GM23338 (cell line): Measurements from ENCODE around the gene CD68. TPM values are rescaled to one million over a fixed set of nuclear protein-coding genes. Genes with fewer than 3 reads are reported as not detected.

Experiments
- ATAC-seq: fragments of 200-7000 bp; cut with Tn5 transposase; 3 replicates; pipeline ENCODE4 v1.9.1; 2020
- DNase-seq: peaks from one replicate; pipeline ENCODE4 v3.0.0-alpha.2; 2015; ENCODE audit warnings: low spot score
- H2AFZ ChIP-seq: fragments of 200-600 bp; sonication (generic); 2 replicates; pipeline ENCODE4 v1.8.0; 2016; ENCODE audit warnings: antibody characterized with exemption, mild to moderate bottlenecking, moderate library complexity
- H3F3A ChIP-seq: fragments of 200-600 bp; sonication (generic); replicated peaks from 2 replicates; pipeline ENCODE4 v1.8.0; 2017; ENCODE audit warnings: antibody characterized with exemption, mixed run types, low read depth
- H3K27ac ChIP-seq: fragments of 200-600 bp; sonication (generic); 2 replicates; pipeline ENCODE4 v1.6.1; 2016; ENCODE audit warnings: low read depth
- H3K27me3 ChIP-seq: fragments of 200-600 bp; sonication (generic); 2 replicates; pipeline ENCODE4 v1.8.0; 2016; ENCODE audit warnings: mild to moderate bottlenecking, mixed run types, moderate library complexity; ENCODE audit not compliant: insufficient read depth
- H3K36me3 ChIP-seq: fragments of 200-600 bp; sonication (generic); 2 replicates; pipeline ENCODE4 v1.8.0; 2016; ENCODE audit warnings: mild to moderate bottlenecking; ENCODE audit not compliant: insufficient read depth
- H3K4me1 ChIP-seq: fragments of 200-600 bp; sonication (generic); 2 replicates; pipeline ENCODE4 v1.8.0; 2016; ENCODE audit warnings: mild to moderate bottlenecking, moderate library complexity; ENCODE audit not compliant: insufficient read depth
- H3K4me2 ChIP-seq: fragments of 200-600 bp; sonication (generic); 2 replicates; pipeline ENCODE4 v1.7.1; 2017; ENCODE audit warnings: mixed run types
- H3K4me3 ChIP-seq: fragments of 200-600 bp; sonication (generic); 2 replicates; pipeline ENCODE4 v1.6.1; 2016; ENCODE audit warnings: mixed run types
- H3K79me2 ChIP-seq: fragments of 200-600 bp; sonication (generic); replicated peaks from 2 replicates; pipeline ENCODE4 v1.8.0; 2017; ENCODE audit warnings: mild to moderate bottlenecking; ENCODE audit not compliant: insufficient read depth
- H3K9me2 ChIP-seq: fragments of 200-600 bp; sonication (generic); 2 replicates; pipeline ENCODE4 v1.8.0; 2017; ENCODE audit not compliant: insufficient read depth
- H4K20me1 ChIP-seq: fragments of 200-600 bp; sonication (generic); replicated peaks from 2 replicates; pipeline ENCODE4 v1.8.0; 2017; ENCODE audit warnings: mild to moderate bottlenecking; ENCODE audit not compliant: insufficient read depth
- H3K27ac Mint-ChIP-seq: 2 replicates; pipeline ENCODE4 v1.8.0; 2020; ENCODE audit warnings: inconsistent platforms, mild to moderate bottlenecking, moderate library complexity, mixed read lengths
- H3K27me3 Mint-ChIP-seq: 3 replicates; pipeline ENCODE4 v1.8.0; 2022; ENCODE audit warnings: low read depth, mild to moderate bottlenecking, moderate library complexity, mixed read lengths, inconsistent platforms; ENCODE audit not compliant: insufficient read depth, poor library complexity
- H3K36me3 Mint-ChIP-seq: 3 replicates; pipeline ENCODE4 v1.8.0; 2021; ENCODE audit warnings: low read depth, mild to moderate bottlenecking, inconsistent platforms, moderate library complexity, mixed read lengths
- H3K4me1 Mint-ChIP-seq: 3 replicates; pipeline ENCODE4 v1.8.0; 2020; ENCODE audit warnings: mild to moderate bottlenecking, inconsistent platforms, mixed read lengths
- H3K4me3 Mint-ChIP-seq: 3 replicates; pipeline ENCODE4 v1.8.0; 2021; ENCODE audit warnings: moderate library complexity, mild to moderate bottlenecking, inconsistent platforms, mixed read lengths
- H3K9me3 Mint-ChIP-seq: 3 replicates; pipeline ENCODE4 v1.8.0; 2020; ENCODE audit warnings: moderate library complexity, mild to moderate bottlenecking, inconsistent platforms, mixed read lengths
- CREB1 ChIP-seq: fragments of 250-450 bp; sonication (Bioruptor Pico); IDR thresholded peaks from 2 replicates; pipeline ENCODE4 v1.5.0; 2020; ENCODE audit warnings: low read depth, mild to moderate bottlenecking, moderate library complexity
- CTCF ChIP-seq, 2 experiments: fragments of 200-600 bp in 1 of 2; sonication (generic) in 1 of 2; conservative IDR thresholded peaks; 2 replicates each; pipeline versions ENCODE4 v1.5.1 to v1.6.1; 2016 to 2017; ENCODE audit warnings: antibody characterized with exemption in 2 of 2, low read depth in 2 of 2, mild to moderate bottlenecking in 2 of 2, moderate library complexity in 1 of 2
- EZH2 ChIP-seq: fragments of 200-600 bp; sonication (generic); IDR thresholded peaks from one replicate; pipeline ENCODE4 v1.8.0; 2017; ENCODE audit warnings: antibody characterized with exemption, mild to moderate bottlenecking, low read depth; ENCODE audit not compliant: unreplicated experiment
- EZH2phosphoT487 ChIP-seq: fragments of 200-600 bp; sonication (generic); IDR thresholded peaks from one replicate; pipeline ENCODE4 v1.8.1; 2018; ENCODE audit warnings: antibody characterized with exemption; ENCODE audit not compliant: unreplicated experiment
- JUNB ChIP-seq: IDR thresholded peaks from one replicate; pipeline ENCODE4 v1.6.1; 2016; ENCODE audit warnings: antibody characterized with exemption; ENCODE audit not compliant: unreplicated experiment
- POLR2AphosphoS5 ChIP-seq: IDR thresholded peaks from 2 replicates; pipeline ENCODE4 v1.6.1; 2016; ENCODE audit warnings: antibody characterized with exemption, low read depth
- ZNF114 ChIP-seq: fragments of 250-450 bp; sonication (Bioruptor Pico); IDR thresholded peaks from 2 replicates; pipeline ENCODE4 v1.5.0; 2020; ENCODE audit warnings: mild to moderate bottlenecking, moderate library complexity
- ZNF331 ChIP-seq: fragments of 250-450 bp; sonication (Bioruptor Pico); IDR thresholded peaks from 2 replicates; pipeline ENCODE4 v1.5.0; 2020; ENCODE audit warnings: low read depth, mild to moderate bottlenecking, moderate library complexity
- polyA plus RNA-seq: library from polyadenylated mRNA; unstranded; fragments of >200 nt; fragmentation: Nextera tagmentation; extraction: Ambion mirVana; gene quantifications from 2 replicates; pipeline ENCODE4 v1.2.1, GENCODE V29; 2016
- total RNA-seq: library from RNA; depleted of rRNA; stranded (reverse); fragments of >200 nt; shearing (Covaris generic); gene quantifications from 2 replicates; pipeline ENCODE4 v1.2.3, GENCODE V29; 2014
- TF ChIP-seq, protein P1 (sequence below): IDR thresholded peaks from one replicate; pipeline ENCODE4 v1.6.1; 2018; ENCODE audit warnings: antibody characterized with exemption; ENCODE audit not compliant: unreplicated experiment
- TF ChIP-seq, protein P2 (sequence below): IDR thresholded peaks from 2 replicates; pipeline ENCODE4 v1.6.1; 2016; ENCODE audit warnings: antibody characterized with exemption

Gene CD68
- total and polyA plus RNA-seq, 2 experiments from 2014 or later: not detected

DNA sequence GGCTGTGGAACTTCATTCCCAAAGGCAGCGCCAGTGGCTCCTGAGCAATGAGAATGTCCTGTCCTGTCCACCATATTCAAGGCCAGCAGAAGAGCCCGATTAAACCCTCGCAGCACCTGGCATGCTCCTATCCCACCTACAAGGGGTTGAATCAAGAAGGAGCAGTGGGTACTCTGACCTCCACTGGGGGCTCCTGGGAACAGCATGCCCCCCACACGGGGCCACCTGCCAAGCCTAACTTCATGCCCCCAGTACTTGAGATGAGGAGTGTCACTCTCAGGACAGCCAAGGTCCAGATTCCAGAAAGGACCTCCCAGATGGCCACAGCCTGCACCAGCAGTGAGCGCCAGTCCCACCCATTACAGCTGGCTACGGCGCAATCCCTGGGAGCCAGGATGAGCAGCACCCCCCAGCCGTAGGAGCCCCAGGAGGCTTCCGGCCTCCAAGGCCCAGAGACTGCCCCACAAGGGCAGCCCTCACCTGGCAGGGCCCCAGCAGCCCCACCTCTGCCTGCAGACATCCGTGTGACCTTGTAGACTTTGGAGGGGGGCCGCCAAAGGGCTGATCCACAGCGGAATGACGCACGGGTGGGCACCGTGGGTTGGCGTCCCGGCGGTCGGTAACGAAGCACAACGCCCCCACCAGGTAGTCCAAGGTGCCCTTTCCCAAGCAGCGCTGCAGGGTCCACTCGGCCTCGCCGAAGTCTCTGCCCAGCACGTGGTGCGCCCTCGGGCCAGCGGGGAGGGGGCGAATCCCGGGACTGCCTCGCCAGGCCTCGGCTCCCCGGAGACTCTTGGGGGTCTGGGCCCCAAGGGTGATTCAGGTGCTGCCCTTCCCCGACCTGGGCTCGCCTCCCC, 3.2 kb downstream of the CD68 start:
- Mint-ChIP-seq H3K4me1 (peaks cover 55% of the 10 kb centered on the region), H3K36me3 (peaks cover 64% of the 10 kb centered on the region), H3K9me3 (peaks cover 5% of the 10 kb centered on the region; the same call in 2 of the 3 replicates), H3K27me3 (peaks cover 43% of the 10 kb centered on the region), H3K27ac (peak overlapping the region; percentile 100), H3K4me3 (peak overlapping the region; percentile 98)
- Histone ChIP-seq H3K79me2 (peaks cover 33% of the 10 kb centered on the region), H3K27me3 (no peaks in the 10 kb centered on the region), H3K27ac (peak overlapping the region; percentile 97), H2AFZ (no peak overlapping the region), H3K9me2 (no peaks in the 10 kb centered on the region; the same call in 1 of the 2 replicates), H4K20me1 (peaks cover 1% of the 10 kb centered on the region), H3F3A (peaks cover 47% of the 10 kb centered on the region), H3K4me2 (peak overlapping the region; percentile 81), H3K4me1 (peaks cover 19% of the 10 kb centered on the region), H3K4me3 (peak overlapping the region; percentile 60), H3K36me3 (peaks cover 8% of the 10 kb centered on the region)
- peak; percentile 47 for DNase-seq
- ATAC-seq: peak; percentile 0
- TF ChIP-seq CTCF (conservative IDR thresholded peaks at IDR 0.05; ENCODE audit: low read depth in 2 of 2) (peak in 1 of 2 experiments; percentile 27; a peak in 1 of 4 replicates), POLR2AphosphoS5 (no peak; the same call in 1 of the 2 replicates)

- Histone ChIP-seq H3K36me3 (no peaks in the 10 kb centered on the region; the same call in 1 of the 2 replicates), H3K4me1 (peaks cover 19% of the 10 kb centered on the region), H3K27ac (peak within 1 kb of the TSS; percentile 97), H3K4me3 (peak within 1 kb of the TSS; percentile 60), H3K27me3 (no peaks in the 10 kb centered on the region), H2AFZ (peak within 1 kb of the TSS; percentile 48; the same call in 1 of the 2 replicates), H4K20me1 (no peaks in the 10 kb centered on the region; the same call in 1 of the 2 replicates), H3K9me2 (no peaks in the 10 kb centered on the region; the same call in 1 of the 2 replicates), H3K4me2 (peak within 1 kb of the TSS; percentile 81), H3F3A (peaks cover 45% of the 10 kb centered on the region), H3K79me2 (peaks cover 33% of the 10 kb centered on the region)
- H3K27me3 Mint-ChIP-seq: peaks cover 42% of the 10 kb centered on the region
- H3K36me3 Mint-ChIP-seq: peaks cover 63% of the 10 kb centered on the region
- peak; percentile 98 for DNase-seq
- ATAC-seq: peak; percentile 37
- TF ChIP-seq EZH2 (no peak), ZNF331 (CRISPR knock-in tag) (no peak), EZH2phosphoT487 (no peak), JUNB (no peak), CREB1 (CRISPR knock-in tag) (no peak; the same call in none of the 2 replicates), ZNF114 (CRISPR knock-in tag) (no peak), POLR2AphosphoS5 (peak; percentile 59)
- TF ChIP-seq, protein P1, sequence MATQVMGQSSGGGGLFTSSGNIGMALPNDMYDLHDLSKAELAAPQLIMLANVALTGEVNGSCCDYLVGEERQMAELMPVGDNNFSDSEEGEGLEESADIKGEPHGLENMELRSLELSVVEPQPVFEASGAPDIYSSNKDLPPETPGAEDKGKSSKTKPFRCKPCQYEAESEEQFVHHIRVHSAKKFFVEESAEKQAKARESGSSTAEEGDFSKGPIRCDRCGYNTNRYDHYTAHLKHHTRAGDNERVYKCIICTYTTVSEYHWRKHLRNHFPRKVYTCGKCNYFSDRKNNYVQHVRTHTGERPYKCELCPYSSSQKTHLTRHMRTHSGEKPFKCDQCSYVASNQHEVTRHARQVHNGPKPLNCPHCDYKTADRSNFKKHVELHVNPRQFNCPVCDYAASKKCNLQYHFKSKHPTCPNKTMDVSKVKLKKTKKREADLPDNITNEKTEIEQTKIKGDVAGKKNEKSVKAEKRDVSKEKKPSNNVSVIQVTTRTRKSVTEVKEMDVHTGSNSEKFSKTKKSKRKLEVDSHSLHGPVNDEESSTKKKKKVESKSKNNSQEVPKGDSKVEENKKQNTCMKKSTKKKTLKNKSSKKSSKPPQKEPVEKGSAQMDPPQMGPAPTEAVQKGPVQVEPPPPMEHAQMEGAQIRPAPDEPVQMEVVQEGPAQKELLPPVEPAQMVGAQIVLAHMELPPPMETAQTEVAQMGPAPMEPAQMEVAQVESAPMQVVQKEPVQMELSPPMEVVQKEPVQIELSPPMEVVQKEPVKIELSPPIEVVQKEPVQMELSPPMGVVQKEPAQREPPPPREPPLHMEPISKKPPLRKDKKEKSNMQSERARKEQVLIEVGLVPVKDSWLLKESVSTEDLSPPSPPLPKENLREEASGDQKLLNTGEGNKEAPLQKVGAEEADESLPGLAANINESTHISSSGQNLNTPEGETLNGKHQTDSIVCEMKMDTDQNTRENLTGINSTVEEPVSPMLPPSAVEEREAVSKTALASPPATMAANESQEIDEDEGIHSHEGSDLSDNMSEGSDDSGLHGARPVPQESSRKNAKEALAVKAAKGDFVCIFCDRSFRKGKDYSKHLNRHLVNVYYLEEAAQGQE: no peak
- TF ChIP-seq, protein P2, sequence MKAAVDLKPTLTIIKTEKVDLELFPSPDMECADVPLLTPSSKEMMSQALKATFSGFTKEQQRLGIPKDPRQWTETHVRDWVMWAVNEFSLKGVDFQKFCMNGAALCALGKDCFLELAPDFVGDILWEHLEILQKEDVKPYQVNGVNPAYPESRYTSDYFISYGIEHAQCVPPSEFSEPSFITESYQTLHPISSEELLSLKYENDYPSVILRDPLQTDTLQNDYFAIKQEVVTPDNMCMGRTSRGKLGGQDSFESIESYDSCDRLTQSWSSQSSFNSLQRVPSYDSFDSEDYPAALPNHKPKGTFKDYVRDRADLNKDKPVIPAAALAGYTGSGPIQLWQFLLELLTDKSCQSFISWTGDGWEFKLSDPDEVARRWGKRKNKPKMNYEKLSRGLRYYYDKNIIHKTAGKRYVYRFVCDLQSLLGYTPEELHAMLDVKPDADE: peak; percentile 66
- peaks cover 5% of the 10 kb centered on the region; the same call in 2 of the 3 replicates for H3K9me3 Mint-ChIP-seq
- peak within 1 kb of the TSS; percentile 100 for H3K27ac Mint-ChIP-seq
- peaks cover 53% of the 10 kb centered on the region for H3K4me1 Mint-ChIP-seq
- H3K4me3 Mint-ChIP-seq: peak within 1 kb of the TSS; percentile 98
These were observed 4.0 kb downstream of the CD68 start, which contains the start of gene MPDU1 for GRCh38 chr17:7583253-7584109. MPDU1 (plus strand) TSS chr17:7583852; CDS start chr17:7583863, 11 bp downstream.
